ENCODE results near the gene RELT.

GRCh38 chr11:73346186-73346935 lies 29.8 kb upstream of the RELT start:
- TF ChIP-seq CTCF (IDR thresholded peaks at IDR 0.05; ENCODE audit: low read length) (no peak), EZH2 (IDR thresholded peaks at IDR 0.05; ENCODE audit: borderline replicate concordance, low read length) (no peak)
